Measurements from ENCODE around the gene CRELD1. TPM values are rescaled to one million over a fixed set of nuclear protein-coding genes. Genes with fewer than 3 reads are reported as not detected.
A peak's percentile ranks its signal among the peaks of the same experiment; 100 is the strongest.

CRELD1 gene
- polyA plus RNA-seq, 3 donors: 16.1 to 23.4 (median 19.2) TPM

- Histone ChIP-seq H3K4me3 (replicated peaks in 1 of 3; ENCODE audit: low read depth in 2 of 3, low read length in 3 of 3) (peak overlapping the region; percentile 53 to 78 (median 59)), H3K27me3 (ENCODE audit: control insufficient read depth in 2 of 2, insufficient read depth in 2 of 2, low read length in 2 of 2) (no peaks in the 10 kb centered on the region), H2AFZ (ENCODE audit: insufficient read depth, low read depth, low read length, poor library complexity, severe bottlenecking) (peak overlapping the region; percentile 90), H3K9me3 (replicated peaks in 1 of 2; ENCODE audit: control insufficient read depth in 1 of 2, insufficient read depth in 1 of 2, low read length in 2 of 2) (no peaks in the 10 kb centered on the region), H3K4me1 (ENCODE audit: control insufficient read depth in 1 of 2, insufficient read depth in 2 of 2, low read length in 2 of 2) (peaks cover 35 to 50% of the 10 kb centered on the region in 2 donors), H3K4me2 (replicated peaks; ENCODE audit: extremely low read depth, low read length, poor library complexity, severe bottlenecking) (peak overlapping the region; percentile 92), H3K36me3 (replicated peaks in 1 of 2; ENCODE audit: control insufficient read depth in 1 of 2, insufficient read depth in 2 of 2, low read length in 2 of 2) (no peaks in the 10 kb centered on the region), H3K27ac (ENCODE audit: low read depth in 1 of 2, low read length in 2 of 2) (peak overlapping the region; percentile 6 to 64), H3K9ac (ENCODE audit: insufficient read depth, low read length, poor library complexity, severe bottlenecking) (peak overlapping the region; percentile 60), H3K79me2 (ENCODE audit: insufficient read depth, low read length) (no peaks in the 10 kb centered on the region), H4K20me1 (ENCODE audit: insufficient read depth, low read length) (no peaks in the 10 kb centered on the region)
- Mint-ChIP-seq H3K9me3 (no peaks in the 10 kb centered on the region), H3K27me3 (ENCODE audit: low read depth in 3 of 3) (peaks cover 0 to 2% (median 0%) of the 10 kb centered on the region in 3 donors), H3K27ac (peak overlapping the region in 6 of 7 donors; percentile 19 to 74 (median 46)), H3K4me3 (peak overlapping the region; percentile 83 to 91), H3K4me1 (peaks cover 50% of the 10 kb centered on the region), H3K36me3 (no peaks in the 10 kb centered on the region)
- TF ChIP-seq CTCF (IDR thresholded peaks at IDR 0.05): peak; percentile 23
- DNase-seq: peak; percentile 38 to 46 (median 40)
- WGBS (ENCODE audit: insufficient coverage): under 1% methylated on average over 88 of the region's 99 CpGs
- intact Hi-C loops (cut with micrococcal nuclease): no loop called here
These were observed 18.1 kb upstream of the CRELD1 start for GRCh38 chr3:9915254-9916141.

GRCh38 chr3:9916346-9916733 is 17.3 kb upstream of the CRELD1 start:
- intact Hi-C loops (cut with micrococcal nuclease): no loop called here
- Histone ChIP-seq H3K4me3 (replicated peaks in 1 of 3; ENCODE audit: low read depth in 2 of 3, low read length in 3 of 3) (peak overlapping the region; percentile 39 to 78 (median 44)), H3K27me3 (ENCODE audit: control insufficient read depth in 2 of 2, insufficient read depth in 2 of 2, low read length in 2 of 2) (no peaks in the 10 kb centered on the region), H2AFZ (ENCODE audit: insufficient read depth, low read depth, low read length, poor library complexity, severe bottlenecking) (peak overlapping the region; percentile 86), H3K4me2 (replicated peaks; ENCODE audit: extremely low read depth, low read length, poor library complexity, severe bottlenecking) (peak overlapping the region; percentile 92), H3K27ac (ENCODE audit: low read depth in 1 of 2, low read length in 2 of 2) (peak overlapping the region; percentile 33 to 61), H3K4me1 (ENCODE audit: control insufficient read depth in 1 of 2, insufficient read depth in 2 of 2, low read length in 2 of 2) (peaks cover 35 to 50% of the 10 kb centered on the region in 2 donors), H3K36me3 (replicated peaks in 1 of 2; ENCODE audit: control insufficient read depth in 1 of 2, insufficient read depth in 2 of 2, low read length in 2 of 2) (no peaks in the 10 kb centered on the region), H3K9ac (ENCODE audit: insufficient read depth, low read length, poor library complexity, severe bottlenecking) (peak overlapping the region; percentile 56), H3K9me3 (replicated peaks in 1 of 2; ENCODE audit: control insufficient read depth in 1 of 2, insufficient read depth in 1 of 2, low read length in 2 of 2) (no peaks in the 10 kb centered on the region), H3K79me2 (ENCODE audit: insufficient read depth, low read length) (no peaks in the 10 kb centered on the region), H4K20me1 (ENCODE audit: insufficient read depth, low read length) (no peaks in the 10 kb centered on the region)
- WGBS (ENCODE audit: insufficient coverage): no CpG with 5 or more reads among the region's 7 CpGs
- Mint-ChIP-seq H3K36me3 (no peaks in the 10 kb centered on the region), H3K27ac (peak overlapping the region in 2 of 7 donors; percentile 47 to 56), H3K4me1 (peaks cover 47% of the 10 kb centered on the region), H3K9me3 (no peaks in the 10 kb centered on the region), H3K27me3 (ENCODE audit: low read depth in 3 of 3) (peaks cover 0 to 3% (median 0%) of the 10 kb centered on the region in 3 donors), H3K4me3 (peak overlapping the region; percentile 83 to 91)
- DNase-seq: no peak
- TF ChIP-seq CTCF (IDR thresholded peaks at IDR 0.05): no peak
